Measurements from ENCODE around the gene NLGN2. TPM values are rescaled to one million over a fixed set of nuclear protein-coding genes. Genes with fewer than 3 reads are reported as not detected.
"Not testable (repeated sequence)": the region's sequence is repeated elsewhere in the genome, so short reads cannot be mapped to it uniquely, and the experiment has no call there.

NLGN2 gene
- total RNA-seq = 1 to 10 TPM; 5.5 to 9.6 (median 6.4) TPM

GRCh38 chr17:7407485-7408251 lies at the start of gene NLGN2:
NLGN2 (plus strand) TSS chr17:7407845; CDS start chr17:7408256, 411 bp downstream.
- WGBS, 2 donors = 55 to 71% methylated on average over 8 to 12 of the region's 12 CpGs
- no peak for DNase-seq (ENCODE audit: low spot score in 2 of 2)
- intact Hi-C loops (cut with DNase I; ENCODE audit: low total_unique reads) = no loop called here
- TF ChIP-seq POLR2A (IDR thresholded peaks at IDR 0.05) (no peak), CTCF (IDR thresholded peaks at IDR 0.05) (no peak)
- H3K4me3 ChIP-seq (ENCODE audit: low read depth, poor library complexity, severe bottlenecking) = no peak within 1 kb of the TSS

- no peak overlapping the region for H3K4me3 ChIP-seq (ENCODE audit: low read depth, poor library complexity, severe bottlenecking)
- no peak for TF ChIP-seq POLR2A (IDR thresholded peaks at IDR 0.05)
- TF ChIP-seq CTCF (IDR thresholded peaks at IDR 0.05) = no peak
- intact Hi-C loops (cut with DNase I; ENCODE audit: low total_unique reads) = loop anchor here (10.0 kb wide), 1 partner anchor 63 kb away; the partner anchor contains the start of genes SPEM1, SPEM2 and SPEM3
- no peak for DNase-seq (ENCODE audit: low spot score in 2 of 2)
- 49 to 55% methylated on average over 3 of the region's 3 CpGs for WGBS, 2 donors
Observed at GRCh38 chr17:7361906-7362305, 45.7 kb upstream of the NLGN2 start.

- H3K4me3 ChIP-seq (ENCODE audit: low read depth, poor library complexity, severe bottlenecking) = no peak overlapping the region
- TF ChIP-seq CTCF (IDR thresholded peaks at IDR 0.05) (no peak), POLR2A (IDR thresholded peaks at IDR 0.05) (no peak)
- no peak for DNase-seq (ENCODE audit: low spot score in 2 of 2)
- 75 to 92% methylated on average over 6 of the region's 6 CpGs for WGBS, 2 donors
- intact Hi-C loops (cut with DNase I; ENCODE audit: low total_unique reads) = loop anchor here (10.0 kb wide), 1 partner anchor 61 kb away; the partner anchor contains the start of genes SPEM1, SPEM2 and SPEM3
Observed at GRCh38 chr17:7363311-7363710, 44.3 kb upstream of the NLGN2 start.

- intact Hi-C loops (cut with DNase I; ENCODE audit: low total_unique reads) = loop anchor here (10.0 kb wide), 1 partner anchor 59 kb away; the partner anchor contains the start of genes SPEM1, SPEM2 and SPEM3
- DNase-seq (ENCODE audit: low spot score in 2 of 2); H3K4me3 ChIP-seq (ENCODE audit: low read depth, poor library complexity, severe bottlenecking): not testable (repeated sequence)
- WGBS, 2 donors = 92 to 95% methylated on average over 6 of the region's 7 CpGs
Observed at GRCh38 chr17:7365963-7366362, 41.7 kb upstream of the NLGN2 start.

GRCh38 chr17:7367083-7367482 lies 40.6 kb upstream of the NLGN2 start:
- WGBS, 2 donors = 91% methylated on average over 8 of the region's 8 CpGs
- intact Hi-C loops (cut with DNase I; ENCODE audit: low total_unique reads) = loop anchor here (10.0 kb wide), 1 partner anchor 58 kb away; the partner anchor contains the start of genes SPEM1, SPEM2 and SPEM3

More at GRCh38 chr17:7367083-7367482, 40.6 kb upstream of the NLGN2 start:
- TF ChIP-seq POLR2A (IDR thresholded peaks at IDR 0.05) (no peak), CTCF (IDR thresholded peaks at IDR 0.05) (no peak)
- DNase-seq (ENCODE audit: low spot score in 2 of 2) = no peak
- H3K4me3 ChIP-seq (ENCODE audit: low read depth, poor library complexity, severe bottlenecking) = no peak overlapping the region
